ENCODE data around the gene LRRC41.
"Not testable (repeated sequence)": the region's sequence is repeated elsewhere in the genome, so short reads cannot be mapped to it uniquely, and the experiment has no call there.

Gene LRRC41

DNA sequence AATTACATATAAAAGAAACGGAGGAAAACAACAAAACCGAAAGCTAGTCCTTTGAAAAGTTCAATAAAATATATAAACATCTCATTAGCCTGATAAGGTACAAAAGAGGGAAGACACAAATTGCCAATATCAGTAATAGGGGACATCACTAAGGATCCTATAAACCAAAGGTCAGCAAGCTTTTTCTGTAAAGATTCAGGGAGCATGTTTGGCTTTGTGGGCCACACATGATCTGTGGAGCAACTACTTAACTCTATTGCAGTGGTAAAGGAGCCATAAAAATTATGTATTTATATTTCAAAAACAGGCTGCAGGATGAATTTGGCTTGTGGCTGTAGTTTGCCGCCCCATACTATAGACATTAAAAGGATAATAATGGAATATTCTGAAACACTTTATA lies 31.7 kb upstream of the LRRC41 start:
- no peak for DNase-seq
- TF ChIP-seq GATA1 (IDR thresholded peaks at IDR 0.05; ENCODE audit: low read depth, low read length): no peak
- TF ChIP-seq POLR2A (IDR thresholded peaks at IDR 0.05; ENCODE audit: low read length): no peak

DNA sequence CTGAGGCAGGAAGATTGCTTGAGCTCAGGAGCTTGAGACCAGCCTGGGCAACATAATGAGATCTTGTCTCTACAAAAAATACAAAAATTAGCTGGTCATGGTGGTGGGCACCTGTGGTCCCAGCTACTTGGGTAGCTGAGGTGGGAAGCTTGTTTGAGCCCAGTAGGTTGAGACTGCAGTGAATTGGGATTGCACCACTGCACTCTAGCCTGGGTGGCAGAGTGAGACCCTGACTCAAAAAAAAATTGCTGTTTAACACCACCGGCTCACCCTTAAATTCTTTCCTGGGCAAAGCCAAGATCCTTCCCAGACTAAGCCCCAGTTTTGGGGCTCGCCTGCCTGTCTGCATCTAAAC lies 30.6 kb upstream of the LRRC41 start:
- no peak for TF ChIP-seq POLR2A (IDR thresholded peaks at IDR 0.05; ENCODE audit: low read length)
- no peak for TF ChIP-seq GATA1 (IDR thresholded peaks at IDR 0.05; ENCODE audit: low read depth, low read length)
- DNase-seq: no peak

DNA sequence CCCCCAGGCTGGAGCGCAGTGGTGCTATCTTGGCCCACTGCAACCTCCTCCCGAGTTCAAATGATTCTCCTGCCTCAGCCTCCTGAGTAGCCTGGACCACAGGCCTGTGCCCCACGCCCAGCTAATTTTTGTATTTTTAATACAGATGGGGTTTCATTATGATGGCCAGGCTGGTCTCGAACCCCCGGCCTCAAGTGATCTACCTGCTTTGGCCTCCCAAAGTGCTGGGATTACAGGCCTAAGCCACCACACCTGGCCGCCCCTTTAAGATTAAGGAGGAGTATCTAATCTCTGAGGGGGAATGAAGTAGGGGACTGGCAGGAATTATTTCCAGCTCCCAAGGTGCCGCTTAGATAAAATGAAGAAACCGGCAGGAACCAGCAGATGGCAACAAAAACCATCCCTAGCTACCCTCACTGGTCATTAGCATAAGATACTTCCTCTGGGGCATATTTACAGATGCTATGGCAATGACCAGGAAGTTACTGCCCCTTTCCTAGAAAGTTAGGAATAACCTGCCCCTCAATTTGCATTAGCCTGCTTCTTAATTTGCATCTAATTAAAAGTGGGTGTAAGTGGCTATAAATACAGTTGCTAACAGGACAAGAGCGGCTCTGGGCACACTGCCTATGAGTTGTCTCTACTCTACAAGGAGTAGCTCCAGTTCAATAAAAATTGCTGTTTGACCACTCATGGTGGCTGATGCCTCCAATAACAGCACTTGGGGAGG lies 30.0 kb upstream of the LRRC41 start:
- TF ChIP-seq GATA1 (IDR thresholded peaks at IDR 0.05; ENCODE audit: low read depth, low read length) (no peak), POLR2A (IDR thresholded peaks at IDR 0.05; ENCODE audit: low read length) (no peak)
- DNase-seq: peak; percentile 26 to 33

DNA sequence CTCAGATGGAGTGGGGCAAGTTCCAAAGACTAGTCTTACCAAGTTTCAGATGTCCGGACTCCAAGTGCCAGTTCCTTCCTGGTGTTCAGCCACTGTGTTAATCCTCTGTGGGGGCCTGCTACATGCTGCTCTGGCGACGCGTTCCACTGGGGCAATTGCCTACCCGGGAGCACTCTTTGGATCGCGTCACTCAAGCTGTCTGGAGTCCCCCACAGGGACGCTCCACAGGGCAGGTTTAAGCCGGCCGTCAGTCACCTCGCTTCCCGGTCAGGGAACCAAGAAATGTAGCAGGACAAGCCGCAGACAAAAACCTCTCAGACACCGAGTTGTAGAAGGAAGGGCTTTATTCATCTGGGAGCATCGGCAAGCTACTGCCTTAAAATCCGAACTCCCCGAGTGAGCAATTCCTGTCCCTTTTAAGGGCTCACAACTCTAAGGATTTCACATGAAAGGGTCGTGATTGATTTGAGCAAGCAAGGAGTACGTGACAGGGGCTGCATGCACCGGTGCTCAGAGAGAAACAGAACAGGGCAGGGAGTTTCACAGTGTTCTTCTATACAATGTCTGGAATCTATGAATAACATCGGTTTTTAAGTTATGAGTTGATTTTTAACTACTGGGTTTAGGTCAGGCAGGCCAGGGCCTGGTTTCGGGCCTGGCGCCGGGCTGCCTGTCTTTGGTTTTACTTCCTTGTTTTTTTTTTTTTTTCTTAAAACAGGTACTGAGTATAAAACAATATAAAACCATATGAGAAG lies 28.5 kb upstream of the LRRC41 start:
- not testable (repeated sequence) for DNase-seq

DNA sequence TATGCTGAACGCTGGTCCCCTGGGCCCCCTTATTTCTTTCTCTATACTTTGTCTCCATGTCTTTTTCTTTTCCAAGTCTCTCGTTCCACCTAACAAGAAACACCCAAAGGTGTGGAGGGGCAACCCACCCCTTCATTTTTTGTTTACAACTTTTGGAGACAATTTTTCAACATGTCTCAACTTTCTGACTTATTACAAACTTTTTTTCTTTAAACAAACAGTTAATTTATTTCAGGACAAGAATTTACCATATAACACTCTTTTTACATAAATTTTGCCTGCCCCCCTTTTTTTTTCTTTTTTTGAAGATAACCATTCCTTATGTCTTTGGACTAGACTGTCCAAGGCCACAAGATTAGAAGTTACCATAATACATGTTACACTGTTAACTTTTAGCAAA lies 27.0 kb upstream of the LRRC41 start:
- not testable (repeated sequence) for DNase-seq

DNA sequence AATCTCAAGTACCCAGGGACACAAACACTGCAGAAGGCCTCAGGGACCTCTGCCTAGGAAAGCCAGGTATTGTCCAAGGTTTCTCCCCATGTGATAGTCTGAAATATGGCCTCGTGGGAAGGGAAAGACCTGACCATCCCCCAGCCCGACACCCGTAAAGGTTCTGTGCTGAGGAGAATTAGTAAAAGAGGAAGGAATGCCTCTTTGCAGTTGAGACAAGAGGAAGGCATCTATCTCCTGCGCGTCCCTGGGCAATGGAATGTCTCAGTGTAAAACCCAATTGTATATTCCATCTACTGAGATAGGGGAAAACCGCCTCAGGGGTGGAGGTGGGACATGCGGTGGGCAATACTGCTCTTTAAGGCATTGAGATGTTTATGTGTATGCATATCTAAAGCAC lies 26.4 kb upstream of the LRRC41 start:
- not testable (repeated sequence) for DNase-seq

DNA sequence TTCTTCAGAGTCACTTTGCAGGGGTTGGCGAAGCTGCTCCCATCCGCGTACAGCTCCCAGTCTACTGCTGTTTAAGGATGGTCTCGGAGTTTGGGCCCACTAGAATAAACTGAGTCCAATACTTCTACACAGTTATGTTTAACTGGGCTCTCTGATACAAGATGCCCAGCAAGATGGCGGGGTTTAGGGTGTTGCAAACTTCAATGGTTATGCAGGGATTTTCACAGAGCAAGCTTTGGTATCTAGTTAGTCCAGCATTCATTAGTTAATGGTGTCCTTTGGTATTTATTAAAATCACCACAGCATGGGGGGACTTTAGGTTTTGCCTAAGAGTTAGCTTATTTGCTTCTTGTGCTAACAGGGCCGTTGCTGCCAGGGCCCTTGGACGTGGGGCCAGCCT lies 24.8 kb upstream of the LRRC41 start:
- DNase-seq: not testable (repeated sequence)

DNA sequence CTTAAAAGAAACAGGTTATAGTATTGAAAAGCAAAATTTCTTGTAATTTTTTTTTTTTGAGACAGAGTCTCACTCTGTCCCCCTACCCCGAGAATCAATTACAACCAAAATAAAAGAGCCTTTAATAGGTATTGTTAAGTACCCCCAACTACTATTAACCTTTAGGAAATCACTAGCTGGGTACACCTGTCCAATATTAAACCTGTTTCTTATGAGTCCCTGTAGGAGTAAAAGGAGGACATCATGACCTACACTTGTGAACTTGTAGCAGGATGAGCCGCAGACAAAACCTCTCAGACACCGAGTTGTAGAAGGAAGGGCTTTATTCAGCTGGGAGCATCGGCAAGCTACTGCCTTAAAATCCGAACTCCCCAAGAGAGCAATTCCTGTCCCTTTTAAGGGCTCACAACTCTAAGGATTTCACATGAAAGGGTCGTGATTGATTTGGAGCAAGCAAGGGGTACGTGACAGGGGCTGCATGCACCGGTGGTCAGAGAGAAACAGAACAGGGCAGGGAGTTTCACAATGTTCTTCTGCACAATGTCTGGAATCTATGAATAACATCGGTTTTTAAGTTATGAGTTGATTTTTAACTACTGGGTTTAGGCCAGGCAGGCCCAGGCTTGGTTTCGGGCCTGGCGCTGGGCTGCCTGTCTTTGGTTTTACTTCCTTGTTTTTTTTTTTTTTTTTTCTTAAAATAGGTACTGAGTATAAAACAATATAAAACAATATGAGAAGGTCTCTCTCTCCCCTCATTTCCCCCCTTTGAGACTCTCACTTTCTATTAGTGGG lies 22.1 kb upstream of the LRRC41 start:
- DNase-seq: not testable (repeated sequence)

DNA sequence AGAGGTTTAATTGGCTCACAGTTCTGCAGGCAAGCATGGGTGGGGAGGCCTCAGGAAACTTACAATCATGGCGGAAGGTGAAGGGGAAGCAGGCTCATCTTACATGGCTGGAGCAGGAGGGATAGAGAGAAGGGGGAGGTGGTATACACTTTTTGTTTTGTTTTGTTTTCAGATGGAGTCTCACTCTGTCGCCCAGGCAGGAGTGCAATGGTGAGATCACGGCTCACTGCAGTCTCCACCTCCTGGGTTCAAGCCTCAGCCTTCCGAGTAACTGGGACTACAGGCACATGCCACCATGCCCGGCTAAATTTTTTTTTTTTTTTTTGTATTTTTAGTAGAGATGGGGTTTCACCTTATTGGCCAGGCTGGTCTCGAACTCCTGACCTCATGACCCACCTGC lies 18.8 kb upstream of the LRRC41 start:
- DNase-seq: not testable (repeated sequence)

DNA sequence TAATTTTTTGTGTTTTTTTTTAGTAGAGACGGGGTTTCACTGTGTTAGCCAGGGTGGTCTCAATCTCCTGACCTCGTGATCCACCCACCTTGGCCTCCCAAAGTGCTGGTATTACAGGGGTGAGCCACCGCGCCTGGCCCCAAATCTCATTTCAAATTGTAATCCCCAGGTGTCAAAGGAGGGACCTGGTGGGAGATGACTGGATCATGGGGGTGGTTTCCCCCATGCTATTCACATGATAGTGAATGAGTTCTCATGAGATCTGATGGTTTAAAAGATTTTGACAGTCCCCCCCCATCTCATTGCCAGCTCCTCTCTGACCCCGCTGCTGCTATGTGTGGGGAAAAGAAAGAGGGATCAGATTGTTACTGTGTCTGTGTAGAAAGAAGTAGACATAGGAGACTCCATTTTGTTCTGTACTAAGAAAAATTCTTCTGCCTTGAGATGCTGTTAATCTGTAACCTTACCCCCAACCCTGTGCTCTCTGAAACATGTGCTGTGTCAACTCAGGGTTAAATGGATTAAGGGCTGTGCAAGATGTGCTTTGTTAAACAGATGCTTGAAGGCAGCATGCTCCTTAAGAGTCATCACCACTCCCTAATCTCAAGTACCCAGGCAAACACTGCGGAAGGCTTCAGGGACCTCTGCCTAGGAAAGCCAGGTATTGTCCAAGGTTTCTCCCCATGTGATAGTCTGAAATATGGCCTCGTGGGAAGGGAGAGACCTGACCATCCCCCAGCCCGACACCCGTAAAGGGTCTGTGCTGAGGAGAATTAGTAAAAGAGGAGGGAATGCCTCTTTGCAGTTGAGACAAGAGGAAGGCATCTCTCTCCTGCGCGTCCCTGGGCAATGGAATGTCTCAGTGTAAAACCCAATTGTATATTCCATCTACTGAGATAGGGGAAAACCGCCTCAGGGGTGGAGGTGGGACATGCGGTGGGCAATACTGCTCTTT lies 16.8 kb upstream of the LRRC41 start:
- not testable (repeated sequence) for DNase-seq

DNA sequence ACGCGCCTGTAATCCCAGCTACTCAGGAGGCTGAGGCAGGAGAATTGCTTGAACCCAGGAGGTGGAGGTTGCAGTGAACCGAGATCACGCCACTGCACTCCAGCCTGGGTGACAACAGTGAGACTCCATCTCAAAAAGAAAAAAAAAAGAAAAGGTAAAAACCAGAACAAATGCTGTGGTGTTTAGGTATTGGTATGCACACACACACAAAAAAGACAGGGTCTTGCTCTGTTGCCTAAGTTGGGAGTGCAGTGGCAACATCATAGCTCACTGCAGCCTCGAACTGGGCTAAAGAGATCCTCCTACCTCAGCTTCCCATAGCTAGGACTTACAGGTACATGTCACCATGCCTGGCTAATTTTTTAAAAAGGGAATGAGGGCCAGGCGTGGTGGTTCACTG lies 15.9 kb upstream of the LRRC41 start:
- not testable (repeated sequence) for DNase-seq

DNA sequence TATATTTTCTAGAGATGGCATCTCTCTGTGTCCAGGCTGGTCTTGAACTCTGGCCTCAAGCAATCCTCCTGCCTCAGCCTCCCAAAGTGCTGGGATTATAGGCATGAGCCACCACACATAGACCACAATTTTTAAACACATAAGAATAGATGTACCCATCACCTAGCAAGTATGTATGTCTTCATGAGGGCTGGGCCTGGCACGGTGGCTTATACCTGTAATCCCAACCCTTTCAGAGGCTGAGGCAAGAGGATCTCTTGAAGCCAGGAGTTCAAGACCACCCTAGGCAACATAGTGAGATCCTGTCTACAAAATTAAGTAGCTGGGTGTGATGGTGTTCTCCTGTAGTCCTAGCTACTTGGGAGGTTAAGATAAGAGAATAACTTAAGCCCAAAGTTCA lies 13.9 kb upstream of the LRRC41 start:
- no peak for DNase-seq
- TF ChIP-seq GATA1 (IDR thresholded peaks at IDR 0.05; ENCODE audit: low read depth, low read length) (no peak), POLR2A (IDR thresholded peaks at IDR 0.05; ENCODE audit: low read length) (no peak)

DNA sequence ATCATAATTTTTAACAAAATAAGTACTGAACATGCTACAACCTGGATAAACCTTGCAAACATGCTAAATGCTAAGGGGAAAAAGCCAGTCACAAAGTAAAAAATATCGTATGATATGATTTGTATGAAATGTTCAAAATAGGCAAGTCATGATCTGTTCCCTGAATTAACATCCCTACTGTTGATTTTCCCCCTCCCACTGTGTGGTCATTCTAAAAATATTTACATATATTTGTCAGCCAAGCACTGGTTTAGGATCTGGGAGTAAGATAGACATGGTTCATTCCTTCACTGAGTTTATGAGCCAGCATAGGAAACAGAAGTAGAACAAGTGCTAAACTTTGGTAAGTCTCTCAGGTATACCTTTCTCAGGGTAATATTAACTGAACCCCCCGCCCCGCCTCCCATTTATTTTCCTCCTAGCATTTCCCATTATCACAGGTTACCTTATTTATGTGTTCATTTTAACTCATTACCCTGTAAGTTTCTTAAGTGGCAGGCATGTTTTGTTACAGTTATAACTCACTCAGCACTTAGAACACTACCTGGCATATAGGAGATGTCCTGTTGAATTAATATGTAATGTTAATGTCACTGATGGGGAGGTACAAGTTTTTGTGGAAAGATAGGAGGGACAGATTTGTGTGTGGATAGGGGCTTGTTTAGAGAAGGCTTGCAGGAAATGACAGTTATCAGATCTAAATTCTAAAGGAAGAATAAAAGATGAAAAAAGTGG lies 12.4 kb upstream of the LRRC41 start:
- no peak for TF ChIP-seq GATA1 (IDR thresholded peaks at IDR 0.05; ENCODE audit: low read depth, low read length)
- no peak for TF ChIP-seq POLR2A (IDR thresholded peaks at IDR 0.05; ENCODE audit: low read length)
- no peak for DNase-seq

DNA sequence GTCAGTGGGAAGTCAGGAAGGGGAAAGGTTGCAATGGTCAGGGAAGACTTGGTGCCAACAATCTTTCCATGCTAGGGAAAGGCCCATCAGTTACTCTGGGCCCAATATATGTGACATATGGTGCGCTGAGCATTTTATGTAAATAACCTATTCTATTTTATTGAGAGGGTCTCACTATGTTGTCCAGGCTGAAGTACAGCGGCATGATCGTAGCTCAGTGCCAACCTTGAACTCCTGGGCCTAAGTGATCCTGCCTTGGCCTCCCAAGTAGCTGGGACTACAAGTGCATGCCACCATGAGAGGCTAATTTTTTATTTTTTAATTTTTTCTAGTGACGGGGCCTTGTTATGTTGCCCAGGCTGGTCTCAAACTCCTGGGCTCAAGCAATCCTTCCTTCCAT lies 6.9 kb upstream of the LRRC41 start:
- TF ChIP-seq POLR2A (IDR thresholded peaks at IDR 0.05; ENCODE audit: low read length) (no peak), GATA1 (IDR thresholded peaks at IDR 0.05; ENCODE audit: low read depth, low read length) (no peak)
- DNase-seq: no peak

All from erythroblast (primary cell).